K562 (cell line): ENCODE results near the gene RHOBTB3. TPM values are rescaled to one million over a fixed set of nuclear protein-coding genes. Genes with fewer than 3 reads are reported as not detected.

ENCODE experiments used
- CC2D1A ChIP-seq: fragments of 450-650 bp; IDR thresholded peaks from 2 replicates; pipeline ENCODE4 v1.6.1; 2017; ENCODE audit warnings: mild to moderate bottlenecking
- CCNT2 ChIP-seq: IDR thresholded peaks from 2 replicates; pipeline ENCODE4 v1.6.1; 2011; ENCODE audit warnings: borderline replicate concordance, low read depth, mild to moderate bottlenecking, moderate library complexity, mixed read lengths, low read length; ENCODE audit not compliant: insufficient read length; ENCODE audit errors: extremely low read depth
- CHCHD3 ChIP-seq: fragments of 250-450 bp; sonication (Bioruptor Pico); IDR thresholded peaks from 2 replicates; pipeline ENCODE4 v2.1.2; 2022; ENCODE audit warnings: mild to moderate bottlenecking
- DDX20 ChIP-seq: fragments of 450-650 bp; IDR thresholded peaks from 2 replicates; pipeline ENCODE4 v1.6.1; 2016; ENCODE audit warnings: missing genetic modification characterization, low read depth, mild to moderate bottlenecking, missing compliant biosample characterization, moderate library complexity
- FUS ChIP-seq: fragments of 200-400 bp; formaldehyde crosslinking; optimal IDR thresholded peaks from 2 replicates; pipeline ENCODE3; 2017; ENCODE audit warnings: low read depth, low read length
- GABPB2 ChIP-seq: fragments of 250-450 bp; sonication (Bioruptor Pico); conservative IDR thresholded peaks from 2 replicates; pipeline ENCODE4 v1.5.1; 2021; ENCODE audit warnings: mild to moderate bottlenecking
- HLTF ChIP-seq: fragments of 450-650 bp; IDR thresholded peaks from 2 replicates; pipeline ENCODE4 v1.6.1; 2016
- LEF1 ChIP-seq: fragments of 450-650 bp; IDR thresholded peaks from 2 replicates; pipeline ENCODE4 v1.6.1; 2016; ENCODE audit warnings: mild to moderate bottlenecking
- NFIX ChIP-seq: fragments of 250-450 bp; sonication (Bioruptor Pico); IDR thresholded peaks from 2 replicates; pipeline ENCODE4 v1.4.0; 2020; ENCODE audit warnings: low read depth, mild to moderate bottlenecking, moderate library complexity
- PHF8 ChIP-seq: fragments of 200-600 bp; sonication (generic); IDR thresholded peaks from 2 replicates; pipeline ENCODE4 v1.6.1; 2012; ENCODE audit warnings: mixed run types, mild to moderate bottlenecking, inconsistent platforms, low read length, moderate library complexity, borderline replicate concordance
- RNF2 ChIP-seq: sonication (generic); IDR thresholded peaks from 2 replicates; pipeline ENCODE4 v1.6.1; 2016
- SNIP1 ChIP-seq: fragments of 450-650 bp; IDR thresholded peaks from 2 replicates; pipeline ENCODE4 v1.7.1; 2017; ENCODE audit warnings: low read depth, mild to moderate bottlenecking
- TRIM24 ChIP-seq, 2 experiments: fragments of 450-650 bp; IDR thresholded peaks; 2 replicates each; pipeline ENCODE4 v1.6.1; 2016
- YBX1 ChIP-seq: fragments of 450-650 bp; IDR thresholded peaks from 2 replicates; pipeline ENCODE4 v1.7.1; 2016; ENCODE audit warnings: mild to moderate bottlenecking
- ZNF586 ChIP-seq: fragments of 450-650 bp; formaldehyde crosslinking; conservative IDR thresholded peaks from 2 replicates; pipeline ENCODE4 v1.4.0; 2020; ENCODE audit warnings: mild to moderate bottlenecking, moderate library complexity
- ZSCAN32 ChIP-seq: fragments of 450-650 bp; formaldehyde crosslinking; IDR thresholded peaks from 2 replicates; pipeline ENCODE4 v1.4.0; 2020; ENCODE audit warnings: mild to moderate bottlenecking, moderate library complexity
- polyA plus RNA-seq, 8 experiments: library from polyadenylated mRNA; depleted of rRNA in 4 of 8; stranded (reverse) in 5 of 8; unstranded in 3 of 8; fragments of >200 nt; fragmentation: Nextera tagmentation in 2 of 8; fragmentation: Illumina TruSeq in 1 of 8; extraction: Ambion mirVana in 2 of 8; extraction: Trizol in 1 of 8; gene quantifications; 2 replicates each; pipeline versions ENCODE4 v1.2.1 to v1.2.3, GENCODE V29; 2011 to 2014; ENCODE audit warnings: inconsistent platforms in 1 of 8, missing spikeins in 1 of 8
- total RNA-seq, 7 experiments: library from RNA; depleted of rRNA in 6 of 7; stranded (reverse); fragments of >200 nt in 6 of 7; fragmentation: Illumina TruSeq in 2 of 7; extraction: Trizol in 2 of 7; gene quantifications; 2 replicates each; pipeline versions ENCODE4 v1.2.1 to v1.2.3, GENCODE V29; 2011 to 2021; ENCODE audit warnings: low replicate concordance in 1 of 7
- TF ChIP-seq, protein P1 (sequence below): sonication (generic); formaldehyde crosslinking; IDR thresholded peaks from 2 replicates; pipeline ENCODE4 v1.5.0; 2020; ENCODE audit warnings: missing genetic modification reagents
- TF ChIP-seq, protein P2 (sequence below): fragments of 150-350 bp; conservative IDR thresholded peaks from 2 replicates; pipeline ENCODE4 v1.6.1; 2014; ENCODE audit warnings: low read length
- TF ChIP-seq, protein P3 (sequence below): fragments of 450-650 bp; IDR thresholded peaks from 2 replicates; pipeline ENCODE4 v1.6.1; 2016; ENCODE audit warnings: antibody characterized with exemption
- TF ChIP-seq, protein P4 (sequence below): fragments of 250-450 bp; sonication (Bioruptor Pico); IDR thresholded peaks from 2 replicates; pipeline ENCODE4 v1.9.0; 2021; ENCODE audit warnings: mild to moderate bottlenecking, inconsistent platforms
- TF ChIP-seq, protein P5 (sequence below): sonication (generic); formaldehyde crosslinking; IDR thresholded peaks from 2 replicates; pipeline ENCODE4 v1.8.0; 2022; ENCODE audit warnings: mild to moderate bottlenecking, missing genetic modification reagents

Gene RHOBTB3
- total and polyA plus RNA-seq, 9 of the 15 experiments (the other 6 are each of a cell fraction or from before 2014, with no cell fraction given), result 39.7 to 143 (median 115) TPM

DNA sequence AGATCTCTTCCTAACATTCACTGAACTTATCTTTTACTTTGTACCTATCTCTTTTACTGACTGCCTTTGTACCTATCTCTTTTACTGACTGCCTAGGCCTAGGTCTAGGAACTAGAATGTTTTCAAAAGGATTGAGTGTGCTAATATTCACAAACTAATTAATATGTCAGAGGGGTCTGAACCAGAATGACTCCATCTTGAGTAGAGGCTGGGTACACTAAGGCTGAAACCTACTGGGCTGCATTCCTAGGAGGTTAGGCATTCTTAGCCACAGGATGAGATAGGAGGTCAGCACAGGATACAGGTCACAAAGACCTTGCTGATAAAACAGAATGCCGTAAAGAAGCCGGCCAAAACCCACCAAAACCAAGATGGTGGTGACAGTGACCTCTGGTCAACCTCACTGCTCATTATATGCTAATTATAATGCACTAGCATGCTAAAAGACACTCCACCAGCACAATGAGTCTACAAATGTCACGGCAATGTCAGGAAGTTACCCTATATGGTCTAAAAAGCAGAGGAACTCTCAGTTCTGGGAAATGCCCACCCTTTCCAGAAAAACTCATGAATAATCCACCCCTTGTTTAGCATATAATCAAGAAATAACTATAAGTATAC is 2.5 kb upstream of the RHOBTB3 start (continued):
- no peak for TF ChIP-seq YBX1
- peak; percentile 92 for TF ChIP-seq CHCHD3 (CRISPR knock-in tag)
- TF ChIP-seq LEF1, result no peak
- no peak for TF ChIP-seq CCNT2
- TF ChIP-seq, protein P1, sequence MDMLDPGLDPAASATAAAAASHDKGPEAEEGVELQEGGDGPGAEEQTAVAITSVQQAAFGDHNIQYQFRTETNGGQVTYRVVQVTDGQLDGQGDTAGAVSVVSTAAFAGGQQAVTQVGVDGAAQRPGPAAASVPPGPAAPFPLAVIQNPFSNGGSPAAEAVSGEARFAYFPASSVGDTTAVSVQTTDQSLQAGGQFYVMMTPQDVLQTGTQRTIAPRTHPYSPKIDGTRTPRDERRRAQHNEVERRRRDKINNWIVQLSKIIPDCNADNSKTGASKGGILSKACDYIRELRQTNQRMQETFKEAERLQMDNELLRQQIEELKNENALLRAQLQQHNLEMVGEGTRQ (CRISPR knock-in tag), result no peak
- peak; percentile 95 for TF ChIP-seq ZSCAN32
- peak; percentile 89 for TF ChIP-seq RNF2
- no peak for TF ChIP-seq HLTF
- TF ChIP-seq SNIP1, result no peak
- TF ChIP-seq FUS, result no peak
- peak; percentile 85 for TF ChIP-seq NFIX (CRISPR knock-in tag)
- TF ChIP-seq, protein P2, sequence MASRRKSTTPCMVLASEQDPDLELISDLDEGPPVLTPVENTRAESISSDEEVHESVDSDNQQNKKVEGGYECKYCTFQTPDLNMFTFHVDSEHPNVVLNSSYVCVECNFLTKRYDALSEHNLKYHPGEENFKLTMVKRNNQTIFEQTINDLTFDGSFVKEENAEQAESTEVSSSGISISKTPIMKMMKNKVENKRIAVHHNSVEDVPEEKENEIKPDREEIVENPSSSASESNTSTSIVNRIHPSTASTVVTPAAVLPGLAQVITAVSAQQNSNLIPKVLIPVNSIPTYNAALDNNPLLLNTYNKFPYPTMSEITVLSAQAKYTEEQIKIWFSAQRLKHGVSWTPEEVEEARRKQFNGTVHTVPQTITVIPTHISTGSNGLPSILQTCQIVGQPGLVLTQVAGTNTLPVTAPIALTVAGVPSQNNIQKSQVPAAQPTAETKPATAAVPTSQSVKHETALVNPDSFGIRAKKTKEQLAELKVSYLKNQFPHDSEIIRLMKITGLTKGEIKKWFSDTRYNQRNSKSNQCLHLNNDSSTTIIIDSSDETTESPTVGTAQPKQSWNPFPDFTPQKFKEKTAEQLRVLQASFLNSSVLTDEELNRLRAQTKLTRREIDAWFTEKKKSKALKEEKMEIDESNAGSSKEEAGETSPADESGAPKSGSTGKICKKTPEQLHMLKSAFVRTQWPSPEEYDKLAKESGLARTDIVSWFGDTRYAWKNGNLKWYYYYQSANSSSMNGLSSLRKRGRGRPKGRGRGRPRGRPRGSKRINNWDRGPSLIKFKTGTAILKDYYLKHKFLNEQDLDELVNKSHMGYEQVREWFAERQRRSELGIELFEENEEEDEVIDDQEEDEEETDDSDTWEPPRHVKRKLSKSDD, result peak; percentile 90
- no peak for TF ChIP-seq TRIM24 (IDR thresholded peaks at IDR 0.05)
- TF ChIP-seq CC2D1A, result no peak
- peak; percentile 95 for TF ChIP-seq GABPB2 (CRISPR knock-in tag)
- TF ChIP-seq, protein P3, sequence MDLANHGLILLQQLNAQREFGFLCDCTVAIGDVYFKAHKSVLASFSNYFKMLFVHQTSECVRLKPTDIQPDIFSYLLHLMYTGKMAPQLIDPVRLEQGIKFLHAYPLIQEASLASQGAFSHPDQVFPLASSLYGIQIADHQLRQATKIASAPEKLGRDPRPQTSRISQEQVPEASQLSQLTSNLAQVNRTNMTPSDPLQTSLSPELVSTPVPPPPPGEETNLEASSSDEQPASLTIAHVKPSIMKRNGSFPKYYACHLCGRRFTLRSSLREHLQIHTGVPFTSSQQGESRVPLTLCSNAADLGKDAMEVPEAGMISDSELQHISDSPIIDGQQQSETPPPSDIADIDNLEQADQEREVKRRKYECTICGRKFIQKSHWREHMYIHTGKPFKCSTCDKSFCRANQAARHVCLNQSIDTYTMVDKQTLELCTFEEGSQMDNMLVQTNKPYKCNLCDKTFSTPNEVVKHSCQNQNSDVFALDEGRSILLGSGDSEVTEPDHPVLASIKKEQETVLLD, result peak; percentile 88
- TF ChIP-seq, protein P4, sequence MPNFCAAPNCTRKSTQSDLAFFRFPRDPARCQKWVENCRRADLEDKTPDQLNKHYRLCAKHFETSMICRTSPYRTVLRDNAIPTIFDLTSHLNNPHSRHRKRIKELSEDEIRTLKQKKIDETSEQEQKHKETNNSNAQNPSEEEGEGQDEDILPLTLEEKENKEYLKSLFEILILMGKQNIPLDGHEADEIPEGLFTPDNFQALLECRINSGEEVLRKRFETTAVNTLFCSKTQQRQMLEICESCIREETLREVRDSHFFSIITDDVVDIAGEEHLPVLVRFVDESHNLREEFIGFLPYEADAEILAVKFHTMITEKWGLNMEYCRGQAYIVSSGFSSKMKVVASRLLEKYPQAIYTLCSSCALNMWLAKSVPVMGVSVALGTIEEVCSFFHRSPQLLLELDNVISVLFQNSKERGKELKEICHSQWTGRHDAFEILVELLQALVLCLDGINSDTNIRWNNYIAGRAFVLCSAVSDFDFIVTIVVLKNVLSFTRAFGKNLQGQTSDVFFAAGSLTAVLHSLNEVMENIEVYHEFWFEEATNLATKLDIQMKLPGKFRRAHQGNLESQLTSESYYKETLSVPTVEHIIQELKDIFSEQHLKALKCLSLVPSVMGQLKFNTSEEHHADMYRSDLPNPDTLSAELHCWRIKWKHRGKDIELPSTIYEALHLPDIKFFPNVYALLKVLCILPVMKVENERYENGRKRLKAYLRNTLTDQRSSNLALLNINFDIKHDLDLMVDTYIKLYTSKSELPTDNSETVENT (CRISPR knock-in tag), result no peak
- TF ChIP-seq DDX20 (tag), result peak; percentile 100
- TF ChIP-seq, protein P5, sequence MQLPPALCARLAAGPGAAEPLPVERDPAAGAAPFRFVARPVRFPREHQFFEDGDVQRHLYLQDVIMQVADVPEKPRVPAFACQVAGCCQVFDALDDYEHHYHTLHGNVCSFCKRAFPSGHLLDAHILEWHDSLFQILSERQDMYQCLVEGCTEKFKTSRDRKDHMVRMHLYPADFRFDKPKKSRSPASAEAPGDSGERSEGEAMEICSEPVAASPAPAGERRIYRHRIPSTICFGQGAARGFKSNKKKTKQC, result no peak
- no peak for TF ChIP-seq PHF8
- peak; percentile 98 for TF ChIP-seq ZNF586
